Measurements from ENCODE around the gene TMEM44.

TMEM44 gene

GRCh38 chr3:194560047-194560446, 73.2 kb downstream of the TMEM44 start:
- Histone ChIP-seq H3F3A (ENCODE audit: low read depth) (no peaks in the 10 kb centered on the region), H3K9ac (ENCODE audit: low read depth, low read length, poor library complexity, severe bottlenecking) (no peak overlapping the region), H4K20me1 (ENCODE audit: insufficient read depth, low read length, poor library complexity, severe bottlenecking) (no peaks in the 10 kb centered on the region), H3K4me3 (ENCODE audit: low read length, poor library complexity, severe bottlenecking) (no peak overlapping the region), H3K9me3 (ENCODE audit: insufficient read depth, low read depth, low read length) (no peaks in the 10 kb centered on the region), H3K36me3 (ENCODE audit: insufficient read depth, low read length) (no peaks in the 10 kb centered on the region), H3K4me2 (ENCODE audit: low read depth, low read length, poor library complexity, severe bottlenecking) (no peak overlapping the region), H3K4me1 (ENCODE audit: insufficient read depth, low read length, poor library complexity, severe bottlenecking) (no peaks in the 10 kb centered on the region), H3K27me3 (ENCODE audit: insufficient read depth, low read length, poor library complexity, severe bottlenecking) (no peaks in the 10 kb centered on the region), H3K79me2 (ENCODE audit: insufficient read depth, low read length) (no peaks in the 10 kb centered on the region), H3K9me2 (replicated peaks; ENCODE audit: low read depth, low read length) (no peaks in the 10 kb centered on the region), H2AFZ (ENCODE audit: low read length) (no peak overlapping the region)
- TF ChIP-seq CTCF (conservative IDR thresholded peaks at IDR 0.05; ENCODE audit: low read length) (no peak), EZH2phosphoT487 (IDR thresholded peaks at IDR 0.05; ENCODE audit: borderline replicate concordance) (no peak)

- H3K9me3 ChIP-seq (ENCODE audit: insufficient read depth, low read depth, low read length), result no peaks in the 10 kb centered on the region
- no peak overlapping the region for H3K4me3 ChIP-seq (ENCODE audit: low read length, poor library complexity, severe bottlenecking)
- H3K4me1 ChIP-seq (ENCODE audit: insufficient read depth, low read length, poor library complexity, severe bottlenecking), result no peaks in the 10 kb centered on the region
- H3K9ac ChIP-seq (ENCODE audit: low read depth, low read length, poor library complexity, severe bottlenecking), result no peak overlapping the region
- H3K79me2 ChIP-seq (ENCODE audit: insufficient read depth, low read length), result no peaks in the 10 kb centered on the region
- H3K36me3 ChIP-seq (ENCODE audit: insufficient read depth, low read length), result no peaks in the 10 kb centered on the region
- H4K20me1 ChIP-seq (ENCODE audit: insufficient read depth, low read length, poor library complexity, severe bottlenecking), result no peaks in the 10 kb centered on the region
- H3K9me2 ChIP-seq (replicated peaks; ENCODE audit: low read depth, low read length), result no peaks in the 10 kb centered on the region
- TF ChIP-seq CTCF (conservative IDR thresholded peaks at IDR 0.05; ENCODE audit: low read length) (no peak), EZH2phosphoT487 (IDR thresholded peaks at IDR 0.05; ENCODE audit: borderline replicate concordance) (no peak)
- no peak overlapping the region for H2AFZ ChIP-seq (ENCODE audit: low read length)
- no peaks in the 10 kb centered on the region for H3F3A ChIP-seq (ENCODE audit: low read depth)
- no peak overlapping the region for H3K4me2 ChIP-seq (ENCODE audit: low read depth, low read length, poor library complexity, severe bottlenecking)
- H3K27me3 ChIP-seq (ENCODE audit: insufficient read depth, low read length, poor library complexity, severe bottlenecking), result no peaks in the 10 kb centered on the region
These were observed 73.7 kb downstream of the TMEM44 start for GRCh38 chr3:194559530-194559929.

- Histone ChIP-seq H3F3A (ENCODE audit: low read depth) (no peaks in the 10 kb centered on the region), H3K79me2 (ENCODE audit: insufficient read depth, low read length) (no peaks in the 10 kb centered on the region), H2AFZ (ENCODE audit: low read length) (peak overlapping the region; percentile 80), H3K9me3 (ENCODE audit: insufficient read depth, low read depth, low read length) (no peaks in the 10 kb centered on the region), H3K27me3 (ENCODE audit: insufficient read depth, low read length, poor library complexity, severe bottlenecking) (no peaks in the 10 kb centered on the region), H3K4me2 (ENCODE audit: low read depth, low read length, poor library complexity, severe bottlenecking) (peak overlapping the region; percentile 50), H4K20me1 (ENCODE audit: insufficient read depth, low read length, poor library complexity, severe bottlenecking) (no peaks in the 10 kb centered on the region), H3K36me3 (ENCODE audit: insufficient read depth, low read length) (no peaks in the 10 kb centered on the region), H3K9ac (ENCODE audit: low read depth, low read length, poor library complexity, severe bottlenecking) (no peak overlapping the region), H3K4me1 (ENCODE audit: insufficient read depth, low read length, poor library complexity, severe bottlenecking) (no peaks in the 10 kb centered on the region), H3K9me2 (replicated peaks; ENCODE audit: low read depth, low read length) (no peaks in the 10 kb centered on the region), H3K4me3 (ENCODE audit: low read length, poor library complexity, severe bottlenecking) (peak overlapping the region; percentile 41)
- no peak for TF ChIP-seq EZH2phosphoT487 (IDR thresholded peaks at IDR 0.05; ENCODE audit: borderline replicate concordance)
- TF ChIP-seq CTCF (conservative IDR thresholded peaks at IDR 0.05; ENCODE audit: low read length), result no peak
These were observed 76.8 kb downstream of the TMEM44 start for GRCh38 chr3:194556086-194557056.

All from Loucy (cell line).